H9 (cell line): ENCODE measurements around the gene PRELID1. TPM values are rescaled to one million over a fixed set of nuclear protein-coding genes. Genes with fewer than 3 reads are reported as not detected.

ENCODE experiments used
- DNase-seq: peaks from one replicate; pipeline ENCODE4 v3.0.0-alpha.2; 2017
- H2AFZ ChIP-seq: one replicate; pipeline ENCODE4 v1.6.1; 2013; ENCODE audit warnings: mild to moderate bottlenecking, low read length, control low read depth, moderate library complexity
- H2AK5ac ChIP-seq: 2 replicates; pipeline ENCODE4 v1.6.1; 2013; ENCODE audit warnings: low read length, control low read depth, mixed read lengths; ENCODE audit not compliant: insufficient read length
- H2BK120ac ChIP-seq: one replicate; pipeline ENCODE4 v1.6.1; 2013; ENCODE audit warnings: low read depth, mild to moderate bottlenecking, low read length, control low read depth, inconsistent platforms; ENCODE audit not compliant: poor library complexity, severe bottlenecking
- H2BK12ac ChIP-seq: 2 replicates; pipeline ENCODE4 v1.6.1; 2013; ENCODE audit warnings: low read length, control low read depth, mixed read lengths, low read depth; ENCODE audit not compliant: insufficient read length
- H2BK15ac ChIP-seq: 2 replicates; pipeline ENCODE4 v1.6.1; 2013; ENCODE audit warnings: low read depth, low read length, control low read depth
- H2BK20ac ChIP-seq: one replicate; pipeline ENCODE4 v1.6.1; 2013; ENCODE audit warnings: low read depth, mild to moderate bottlenecking, low read length, control low read depth, inconsistent platforms; ENCODE audit not compliant: poor library complexity, severe bottlenecking
- H2BK5ac ChIP-seq: 2 replicates; pipeline ENCODE4 v1.6.1; 2013; ENCODE audit warnings: low read length, control low read depth, mixed read lengths; ENCODE audit not compliant: insufficient read length
- H3K14ac ChIP-seq: 2 replicates; pipeline ENCODE4 v1.6.1; 2013; ENCODE audit warnings: low read length, control low read depth; ENCODE audit not compliant: insufficient read depth
- H3K18ac ChIP-seq: 2 replicates; pipeline ENCODE4 v1.6.1; 2013; ENCODE audit warnings: low read depth, mild to moderate bottlenecking, mixed read lengths, low read length, control low read depth; ENCODE audit not compliant: insufficient read length
- H3K23ac ChIP-seq: 2 replicates; pipeline ENCODE4 v1.6.1; 2013; ENCODE audit warnings: low read length, control low read depth, mixed read lengths, low read depth; ENCODE audit not compliant: insufficient read length
- H3K23me2 ChIP-seq: 2 replicates; pipeline ENCODE4 v1.6.1; 2013; ENCODE audit warnings: low read depth, mild to moderate bottlenecking, mixed read lengths, low read length, control low read depth; ENCODE audit not compliant: insufficient read length, poor library complexity, severe bottlenecking
- H3K27ac ChIP-seq: 2 replicates; pipeline ENCODE4 v1.5.1; 2013; ENCODE audit warnings: low read length, control low read depth, mixed read lengths, low read depth; ENCODE audit not compliant: insufficient read length
- H3K27me3 ChIP-seq: 2 replicates; pipeline ENCODE4 v1.6.1; 2013; ENCODE audit warnings: low read length, control low read depth, inconsistent platforms; ENCODE audit not compliant: insufficient read depth
- H3K4ac ChIP-seq: 2 replicates; pipeline ENCODE4 v1.6.1; 2013; ENCODE audit warnings: low read depth, mild to moderate bottlenecking, control low read depth, inconsistent platforms, low read length, moderate library complexity
- H3K4me1 ChIP-seq: 2 replicates; pipeline ENCODE4 v1.6.1; 2013; ENCODE audit warnings: low read length, control low read depth, inconsistent platforms; ENCODE audit not compliant: insufficient read depth
- H3K4me2 ChIP-seq: 2 replicates; pipeline ENCODE4 v1.6.1; 2013; ENCODE audit warnings: low read length, control low read depth, mixed read lengths; ENCODE audit not compliant: insufficient read length, insufficient read depth
- H3K56ac ChIP-seq: 2 replicates; pipeline ENCODE4 v1.6.1; 2013; ENCODE audit warnings: low read depth, mild to moderate bottlenecking, mixed read lengths, low read length, control low read depth; ENCODE audit not compliant: insufficient read length
- H3K79me1 ChIP-seq: 2 replicates; pipeline ENCODE4 v1.6.1; 2013; ENCODE audit warnings: low read depth, mild to moderate bottlenecking, moderate library complexity, low read length, control low read depth, inconsistent platforms; ENCODE audit not compliant: insufficient read depth, poor library complexity, severe bottlenecking
- H3K79me2 ChIP-seq: 2 replicates; pipeline ENCODE4 v1.6.1; 2013; ENCODE audit warnings: low read length, control low read depth, inconsistent platforms; ENCODE audit not compliant: insufficient read depth
- H3K9ac ChIP-seq: 2 replicates; pipeline ENCODE4 v1.6.1; 2013; ENCODE audit warnings: low read length, control low read depth, mixed read lengths; ENCODE audit not compliant: insufficient read length; ENCODE audit errors: extremely low read depth
- H3K9me3 ChIP-seq: one replicate; pipeline ENCODE4 v1.6.1; 2013; ENCODE audit warnings: low read depth, low read length, inconsistent platforms; ENCODE audit not compliant: control insufficient read depth
- H3T11ph ChIP-seq: one replicate; pipeline ENCODE4 v1.6.1; 2013; ENCODE audit warnings: mild to moderate bottlenecking, low read length, control low read depth, inconsistent platforms
- H4K20me1 ChIP-seq: one replicate; pipeline ENCODE4 v1.6.1; 2013; ENCODE audit not compliant: control insufficient read depth, insufficient read length, insufficient read depth
- H4K5ac ChIP-seq: 2 replicates; pipeline ENCODE4 v1.6.1; 2013; ENCODE audit warnings: low read depth, mild to moderate bottlenecking, mixed read lengths, low read length, control low read depth; ENCODE audit not compliant: insufficient read length
- H4K8ac ChIP-seq: replicated peaks from 2 replicates; pipeline ENCODE4 v1.6.1; 2013; ENCODE audit warnings: low read length, control low read depth, mixed read lengths, low read depth; ENCODE audit not compliant: insufficient read length
- H4K91ac ChIP-seq: 2 replicates; pipeline ENCODE4 v1.6.1; 2013; ENCODE audit warnings: low read depth, mild to moderate bottlenecking, moderate library complexity, mixed read lengths, low read length, control low read depth; ENCODE audit not compliant: insufficient read length
- H3K27ac Mint-ChIP-seq, 3 experiments: 2 replicates in 2 of 3; 3 replicates in 1 of 3; pipeline ENCODE4 v1.8.0; 2020 to 2021; ENCODE audit warnings: mixed read lengths in 3 of 3, mild to moderate bottlenecking in 1 of 3, moderate library complexity in 1 of 3
- H3K27me3 Mint-ChIP-seq: 2 replicates; pipeline ENCODE4 v1.8.0; 2021; ENCODE audit warnings: low read depth, mild to moderate bottlenecking, moderate library complexity, mixed read lengths
- H3K36me3 Mint-ChIP-seq, 3 experiments: 2 replicates in 2 of 3; 3 replicates in 1 of 3; pipeline ENCODE4 v1.8.0; 2020 to 2021; ENCODE audit warnings: low read depth in 3 of 3, mixed read lengths in 3 of 3; ENCODE audit not compliant: insufficient read depth in 1 of 3
- H3K4me1 Mint-ChIP-seq, 2 experiments: 2 replicates each; pipeline ENCODE4 v1.8.0; 2020; ENCODE audit warnings: mixed read lengths in 2 of 2
- H3K4me3 Mint-ChIP-seq, 2 experiments: 2 replicates in 1 of 2; 3 replicates in 1 of 2; pipeline ENCODE4 v1.8.0; 2020 to 2021; ENCODE audit warnings: mild to moderate bottlenecking in 2 of 2, mixed read lengths in 2 of 2, moderate library complexity in 1 of 2
- H3K9me3 Mint-ChIP-seq, 2 experiments: 2 replicates in 1 of 2; 3 replicates in 1 of 2; pipeline ENCODE4 v1.8.0; 2020; ENCODE audit warnings: mild to moderate bottlenecking in 2 of 2, mixed read lengths in 2 of 2, moderate library complexity in 1 of 2
- CTCF ChIP-seq: fragments of 200-600 bp; sonication (generic); conservative IDR thresholded peaks from 3 replicates; pipeline ENCODE4 v1.8.0; 2021; ENCODE audit warnings: antibody characterized with exemption, mild to moderate bottlenecking
- WGBS: extraction: QIAGEN DNeasy Blood & Tissue Kit; methylation state at CpG from one replicate; pipeline ENCODE4 v1.1.7; 2013; ENCODE audit warnings: missing lambda C conversion rate, low lambda C conversion rate, mixed read lengths; ENCODE audit not compliant: insufficient read length; ENCODE audit errors: extremely low coverage; 5-methylcytosine and 5-hydroxymethylcytosine counted together
- total RNA-seq: library from RNA; stranded (reverse); gene quantifications from 2 replicates; pipeline ENCODE4 v1.2.1, GENCODE V29; 2021

PRELID1 gene
- total RNA-seq, 1 experiment from 2014 or later = 213 TPM

- peak overlapping the region in 1 of 3 experiments; percentile 53; a peak in 1 of 7 replicates for H3K27ac Mint-ChIP-seq
- Histone ChIP-seq H3K27ac (no peak overlapping the region), H3K23ac (no peak overlapping the region), H3K14ac (peak overlapping the region; percentile 31; the same call in 1 of the 2 replicates), H4K20me1 (peaks cover 5% of the 10 kb centered on the region), H2BK15ac (no peak overlapping the region), H3K79me1 (no peaks in the 10 kb centered on the region), H3K9me3 (no peaks in the 10 kb centered on the region), H3T11ph (no peak overlapping the region), H3K56ac (no peak overlapping the region), H2BK12ac (no peak overlapping the region), H3K4me1 (no peaks in the 10 kb centered on the region), H3K79me2 (no peaks in the 10 kb centered on the region), H3K4me2 (peak overlapping the region; percentile 80), H2AK5ac (no peak overlapping the region), H3K4ac (no peak overlapping the region), H2BK120ac (no peak overlapping the region), H2AFZ (no peak overlapping the region), H3K18ac (no peak overlapping the region), H3K23me2 (peaks cover 14% of the 10 kb centered on the region), H4K91ac (no peak overlapping the region), H4K8ac (no peak overlapping the region), H3K27me3 (no peaks in the 10 kb centered on the region), H2BK20ac (no peak overlapping the region), H2BK5ac (no peak overlapping the region), H4K5ac (no peak overlapping the region), H3K9ac (peak overlapping the region; percentile 37)
- no peak for TF ChIP-seq CTCF
- DNase-seq = peak; percentile 51
- WGBS = no CpG with 5 or more reads among the region's 23 CpGs
- peaks cover 18 to 20% of the 10 kb centered on the region in 2 experiments for H3K4me1 Mint-ChIP-seq
- no peaks in the 10 kb centered on the region; the same call in 1 of the 2 replicates for H3K27me3 Mint-ChIP-seq
- H3K36me3 Mint-ChIP-seq = peaks cover 6 to 12% (median 8%) of the 10 kb centered on the region in 3 experiments
- peak overlapping the region; percentile 76 to 83 for H3K4me3 Mint-ChIP-seq
- no peaks in the 10 kb centered on the region for H3K9me3 Mint-ChIP-seq
Measured at GRCh38 chr5:177311392-177311722, 7.8 kb downstream of the PRELID1 start.
